Measurements from ENCODE around the gene TMEM205.
"Not testable (repeated sequence)": the region's sequence is repeated elsewhere in the genome, so short reads cannot be mapped to it uniquely, and the experiment has no call there.

TMEM205 gene

DNA sequence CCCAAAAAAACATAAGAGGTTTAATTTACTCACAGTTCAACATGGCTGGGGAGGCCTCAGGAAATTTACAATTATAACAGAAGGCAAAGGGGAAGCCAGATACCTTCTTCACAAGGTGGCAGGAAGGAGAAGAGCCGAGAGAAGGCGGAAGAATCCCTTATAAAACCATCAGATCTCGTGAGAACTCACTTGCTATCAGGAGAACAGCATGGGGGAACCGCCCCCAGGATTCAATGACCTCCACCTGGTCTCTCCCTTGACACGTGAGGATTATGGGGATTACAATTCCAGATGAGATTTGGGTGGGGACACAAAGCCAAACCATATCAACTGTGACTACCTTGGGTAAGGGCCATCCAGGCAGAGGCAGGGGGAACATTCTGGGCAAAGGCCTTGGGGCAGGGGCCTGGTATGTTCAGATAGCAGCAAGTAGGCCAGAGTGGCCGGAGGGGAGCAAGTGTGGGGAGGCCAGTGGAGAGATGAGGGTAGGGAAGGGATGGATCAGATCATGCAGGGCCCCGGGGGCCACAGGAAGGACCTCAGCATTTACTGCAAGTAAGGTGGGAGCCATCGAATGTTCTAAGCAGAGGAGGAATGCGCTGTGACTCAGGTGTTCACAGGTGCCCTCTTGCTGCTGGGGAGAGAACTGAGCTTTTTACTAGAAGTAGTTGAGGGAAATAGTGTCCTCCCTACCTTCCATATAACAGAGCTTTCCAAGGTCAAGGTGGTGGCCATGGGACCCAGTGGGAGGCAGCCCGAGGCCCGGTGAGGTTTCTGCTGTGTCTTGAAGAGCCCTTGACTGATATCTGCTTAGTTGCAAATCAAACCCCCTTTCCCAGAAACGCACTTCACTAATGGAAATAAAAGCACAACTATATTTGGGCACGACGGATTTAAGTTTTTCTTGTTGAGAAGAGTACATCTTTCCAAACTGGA, 24.6 kb downstream of the TMEM205 start:
- no peak overlapping the region for H3K4me3 ChIP-seq (ENCODE audit: low read length)
- no peak for DNase-seq (ENCODE audit: low read depth, low spot score)

DNA sequence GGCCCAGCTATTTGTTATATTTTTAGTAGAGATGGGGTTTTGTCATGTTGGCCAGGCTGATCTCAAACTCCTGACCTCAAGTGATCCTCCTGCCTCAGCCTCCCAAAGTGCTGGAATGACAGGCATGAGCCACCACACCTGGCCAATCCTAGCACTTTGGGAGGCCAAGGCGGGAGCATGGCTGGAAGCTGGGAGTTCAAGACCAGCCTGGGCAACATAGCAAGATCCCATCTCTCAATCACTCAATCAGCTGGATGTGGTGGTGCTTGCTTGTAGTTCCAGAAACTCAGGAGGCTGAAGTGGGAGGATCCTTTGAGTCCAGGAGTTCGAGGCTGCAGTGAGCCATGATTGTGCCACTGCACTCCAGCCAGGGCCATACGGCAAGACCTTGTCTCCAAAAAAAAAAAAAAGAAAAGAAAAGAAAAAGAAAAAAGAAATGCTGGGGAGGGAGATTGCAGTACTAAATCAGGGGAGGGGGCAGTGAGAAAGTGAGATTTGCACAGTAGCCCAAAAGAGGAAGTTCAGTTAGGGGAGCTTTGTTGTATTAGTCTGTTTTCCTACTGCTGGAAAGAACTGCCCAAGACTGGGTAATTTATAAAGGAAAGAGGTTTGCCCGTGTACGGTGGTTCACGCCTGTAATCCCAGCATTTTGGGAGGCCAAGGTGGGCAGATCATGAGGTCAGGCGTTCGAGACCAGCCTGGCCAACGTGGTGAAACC, 25.6 kb downstream of the TMEM205 start:
- DNase-seq (ENCODE audit: low read depth, low spot score); H3K4me3 ChIP-seq (ENCODE audit: low read length): not testable (repeated sequence)

DNA sequence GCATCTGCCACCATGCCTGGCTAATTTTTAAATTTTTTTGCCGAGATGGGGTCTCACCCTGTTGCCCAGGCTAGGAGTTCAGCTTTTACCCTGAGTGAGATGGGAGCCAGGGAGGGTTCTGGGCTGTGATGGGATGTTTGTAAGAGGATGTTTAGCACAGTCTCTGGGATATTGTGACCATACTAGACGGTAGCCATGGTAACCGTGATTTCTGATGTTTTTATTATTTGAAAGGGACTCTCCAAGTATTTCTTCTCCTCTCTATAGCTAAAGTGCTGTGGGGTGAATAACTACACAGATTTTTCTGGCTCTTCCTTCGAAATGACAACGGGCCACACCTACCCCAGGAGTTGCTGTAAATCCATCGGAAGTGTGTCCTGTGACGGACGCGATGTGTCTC, 39.7 kb downstream of the TMEM205 start:
- no peak for DNase-seq (ENCODE audit: low read depth, low spot score)
- no peak overlapping the region for H3K4me3 ChIP-seq (ENCODE audit: low read length)

DNA sequence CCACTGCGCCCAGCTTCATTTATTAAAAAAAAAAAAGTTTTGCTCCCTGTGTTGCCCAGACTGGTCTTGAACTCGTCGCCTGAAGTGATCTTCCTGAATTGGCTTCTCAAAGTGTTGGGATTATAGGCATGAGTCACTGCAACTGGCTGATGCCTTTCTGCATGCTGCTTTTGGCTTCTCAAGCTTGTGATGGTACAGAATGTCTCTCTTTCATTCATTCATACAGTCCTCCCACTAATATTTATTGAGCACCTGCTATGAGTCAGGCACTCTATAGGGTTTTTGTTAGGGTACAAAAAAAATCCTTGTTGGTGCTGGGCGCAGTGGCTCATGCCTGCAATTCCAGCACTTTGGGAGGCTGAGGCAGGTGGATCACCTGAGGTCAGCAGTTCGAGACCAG, 41.1 kb downstream of the TMEM205 start:
- DNase-seq (ENCODE audit: low read depth, low spot score) = no peak
- no peak overlapping the region for H3K4me3 ChIP-seq (ENCODE audit: low read length)

DNA sequence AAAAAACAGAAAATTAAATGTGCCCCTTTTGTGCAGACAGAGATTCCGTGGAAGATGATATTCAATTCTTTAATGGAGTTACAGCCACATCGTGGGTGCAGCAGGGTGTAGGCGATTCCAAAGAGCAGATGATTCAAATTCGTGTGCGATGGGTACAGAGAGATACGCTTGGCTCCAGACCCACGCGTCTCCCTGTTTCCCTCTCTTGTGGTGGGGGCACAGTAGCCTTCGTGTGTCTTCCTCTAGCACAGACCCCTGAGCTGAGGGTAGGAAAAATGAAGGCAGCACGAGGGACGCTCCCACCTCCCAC, 45.3 kb downstream of the TMEM205 start:
- no peak overlapping the region for H3K4me3 ChIP-seq (ENCODE audit: low read length)
- DNase-seq (ENCODE audit: low read depth, low spot score) = no peak

DNA sequence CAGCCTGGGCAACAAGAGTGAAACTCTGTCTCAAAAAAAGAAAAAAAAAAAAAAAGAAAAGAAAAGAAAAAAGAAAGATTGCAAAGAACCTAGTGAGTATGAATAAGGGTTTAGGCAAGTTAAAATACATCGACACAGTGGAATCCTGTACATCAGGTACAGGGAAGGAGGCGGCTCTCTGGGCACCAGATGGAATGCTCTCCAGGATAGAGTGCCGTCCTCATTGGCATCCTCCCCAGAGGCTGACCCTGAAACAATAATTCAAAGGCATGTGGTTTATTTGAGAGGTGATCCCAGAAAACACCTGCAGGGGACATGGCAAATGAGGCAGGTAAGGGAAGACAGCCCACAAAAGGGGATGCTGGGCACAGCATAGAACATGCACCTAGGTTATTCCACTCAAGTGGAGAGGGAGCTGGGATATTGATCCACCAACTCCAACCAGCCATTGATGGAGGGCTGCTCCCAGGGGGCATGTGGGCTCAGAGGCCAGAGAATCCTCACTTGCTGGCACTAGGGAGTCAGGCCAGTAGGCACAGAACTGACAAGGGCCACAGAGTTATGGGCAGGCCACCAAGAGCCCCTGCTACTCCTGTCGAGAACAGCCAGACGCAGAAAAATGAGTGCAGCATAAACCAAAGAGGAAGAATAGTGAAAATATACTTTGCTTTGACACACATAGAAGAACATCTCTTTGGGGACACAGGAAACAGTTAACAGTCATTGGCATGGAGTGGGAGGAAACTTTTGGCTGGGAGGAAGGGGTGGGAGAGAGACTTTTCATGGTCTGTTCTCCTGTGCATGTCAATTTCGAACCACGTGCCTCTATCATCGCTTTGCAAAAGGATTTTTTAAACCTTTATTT, 45.9 kb downstream of the TMEM205 start:
- H3K4me3 ChIP-seq (ENCODE audit: low read length) = no peak overlapping the region
- DNase-seq (ENCODE audit: low read depth, low spot score) = no peak

DNA sequence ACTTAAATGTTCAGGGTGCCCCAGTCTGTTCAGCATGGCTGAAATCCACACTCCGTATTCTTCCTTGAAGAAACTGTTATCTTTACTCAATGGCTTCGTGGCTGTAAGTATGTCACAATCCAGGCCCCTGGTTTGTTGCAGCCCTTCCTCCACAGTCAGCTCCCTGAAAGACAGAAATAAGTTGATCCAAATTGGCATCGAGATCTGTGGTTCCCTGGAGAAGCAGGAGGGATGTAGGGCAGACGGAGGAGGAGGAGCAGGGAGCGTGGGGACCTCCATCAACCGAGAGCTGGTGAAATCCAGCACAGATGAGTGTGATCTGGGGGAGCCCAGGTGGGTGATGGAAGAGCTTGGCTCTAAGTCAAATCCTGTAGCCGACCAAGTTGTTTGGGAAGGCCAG, 49.8 kb downstream of the TMEM205 start:
- no peak for DNase-seq (ENCODE audit: low read depth, low spot score)
- H3K4me3 ChIP-seq (ENCODE audit: low read length) = no peak overlapping the region

DNA sequence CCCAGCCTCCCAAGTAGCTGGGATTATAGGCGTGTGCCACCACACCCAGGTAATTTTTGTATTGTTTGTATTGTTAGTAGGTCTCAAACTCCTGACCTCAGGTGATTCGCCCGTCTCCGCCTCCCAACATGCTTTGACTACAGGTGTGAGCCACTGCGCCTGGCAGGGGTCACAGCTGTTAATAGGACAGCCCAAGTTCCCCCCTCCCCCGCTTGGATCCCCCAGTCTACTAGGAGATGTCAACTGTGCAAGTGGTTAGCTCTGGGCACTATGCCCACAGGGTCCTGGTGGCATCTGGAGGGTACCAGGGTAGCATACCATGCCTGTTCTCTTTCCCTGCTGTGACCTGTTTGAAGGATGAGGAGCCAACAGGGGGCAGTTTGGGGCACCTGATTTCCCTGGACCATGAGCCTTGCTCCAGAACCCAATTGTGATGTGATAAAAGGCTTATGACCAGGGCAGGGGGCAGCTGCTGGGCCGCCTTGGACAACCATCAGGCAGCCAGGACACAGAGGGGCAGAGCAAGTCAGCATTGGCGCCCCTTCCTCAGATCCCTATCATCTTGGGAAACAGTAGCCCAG, 50.3 kb downstream of the TMEM205 start, which contains the start of gene TSPAN16:
Gene TSPAN16 (plus strand): TSS at position 496 of the 581 bp plus-strand sequence. CDS start 138 bp downstream, outside the sequence.
- no peak within 1 kb of the TSS for H3K4me3 ChIP-seq (ENCODE audit: low read length)
- no peak for DNase-seq (ENCODE audit: low read depth, low spot score)

DNA sequence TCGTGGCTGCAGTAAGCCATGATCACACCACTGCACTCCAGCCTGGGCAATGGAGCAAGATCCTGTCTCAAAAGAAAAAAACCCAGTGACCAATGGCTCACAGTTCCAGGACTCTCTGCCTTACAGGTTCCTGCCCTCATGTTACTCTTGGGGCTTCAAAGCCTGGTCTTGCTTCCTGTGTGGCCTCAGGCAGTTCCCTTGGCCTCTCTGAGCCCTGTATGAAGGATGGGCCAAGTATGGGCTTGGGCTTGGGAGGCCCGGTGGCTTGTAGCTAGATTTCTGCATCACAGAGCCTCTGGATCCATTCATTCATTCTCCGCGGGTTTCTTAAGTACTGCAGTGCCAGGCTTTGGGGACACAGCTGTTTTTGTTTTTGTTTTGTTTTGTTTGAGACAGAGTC, 50.9 kb downstream of the TMEM205 start:
- no peak for DNase-seq (ENCODE audit: low read depth, low spot score)
- no peak overlapping the region for H3K4me3 ChIP-seq (ENCODE audit: low read length)

DNA sequence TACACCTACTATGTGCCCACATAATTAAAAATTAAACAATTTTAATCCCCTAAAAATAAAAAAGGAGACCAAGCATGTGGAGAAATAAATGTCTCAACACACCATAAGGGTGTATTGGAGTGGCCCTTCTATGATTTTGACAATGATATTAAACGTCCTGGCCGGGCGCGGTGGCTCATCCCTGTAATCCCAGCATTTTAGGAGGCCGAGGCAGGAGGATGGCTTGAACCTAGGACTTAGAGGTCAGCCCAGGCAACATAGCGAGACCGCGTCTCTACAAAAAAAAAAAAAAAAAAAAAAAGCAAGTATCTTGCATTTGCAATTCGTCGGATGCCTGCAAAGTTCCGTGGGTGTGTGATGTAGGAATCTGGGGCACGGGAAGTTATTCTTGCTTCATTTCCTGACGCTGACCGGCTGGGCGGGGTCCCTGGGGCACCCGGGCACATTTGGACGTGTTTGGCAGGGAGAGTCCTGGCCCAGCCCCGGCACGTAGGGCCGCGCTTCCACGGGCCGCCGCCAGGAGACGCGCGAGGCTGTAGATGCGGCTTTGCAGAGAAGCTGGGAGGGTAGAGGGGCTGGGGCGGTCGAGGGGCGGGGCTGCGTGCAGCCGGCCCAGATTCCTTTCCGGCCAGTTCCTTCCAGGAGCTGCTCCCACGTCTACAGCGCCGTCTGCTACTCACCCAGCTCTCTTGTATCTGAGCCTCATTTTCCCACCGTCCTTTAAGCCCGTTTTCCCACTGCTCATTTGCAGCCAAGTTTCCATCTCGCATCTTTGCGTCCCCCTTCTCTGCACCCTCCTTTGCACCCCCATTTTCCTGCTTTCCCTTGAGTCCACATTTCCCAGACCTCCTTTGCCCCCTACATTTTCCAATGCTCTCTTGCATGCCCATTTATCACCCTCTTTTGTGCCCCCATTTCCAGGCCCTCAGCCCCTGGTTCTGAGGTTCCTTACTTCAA, 52.4 kb downstream of the TMEM205 start:
- DNase-seq (ENCODE audit: low read depth, low spot score) = peak; percentile 54
- H3K4me3 ChIP-seq (ENCODE audit: low read length) = no peak overlapping the region

Data from Jurkat, Clone E6-1 (cell line).